ENCODE measurements around the gene NUCB1.
"Not testable (repeated sequence)": the region's sequence is repeated elsewhere in the genome, so short reads cannot be mapped to it uniquely, and the experiment has no call there.

GRCh38 chr19:48902291-48902690, 2.2 kb downstream of the NUCB1 start:
- not testable (repeated sequence) for TF ChIP-seq EZH2 (IDR thresholded peaks at IDR 0.05; ENCODE audit: low read length); CTCF (optimal IDR thresholded peaks at IDR 0.05 in 1 of 3, IDR thresholded peaks at IDR 0.05 in 1 of 3, conservative IDR thresholded peaks at IDR 0.05 in 1 of 3; ENCODE audit: extremely low read depth in 1 of 3, insufficient read depth in 2 of 3, low read length in 3 of 3)

Data from keratinocyte (primary cell).